Measurements from ENCODE around the gene SPATA12.

GRCh38 chr3:57097536-57097935 lies 37.1 kb downstream of the SPATA12 start:
- TF ChIP-seq POLR2AphosphoS5 (IDR thresholded peaks at IDR 0.05) = no peak
- TF ChIP-seq CTCF (IDR thresholded peaks at IDR 0.05) = no peak
- TF ChIP-seq POLR2A (IDR thresholded peaks at IDR 0.05) = no peak
- no peak for TF ChIP-seq EP300 (IDR thresholded peaks at IDR 0.05; ENCODE audit: low read depth)
